Stimulated activated CD8-positive, alpha-beta memory T cell treated with anti-CD3 and anti-CD28 coated beads, Interleukin-4, amount 100 ng/mL, for 24 hours (primary cell): Measurements from ENCODE around the gene CHN1.

ENCODE experiments used
- DNase-seq: peaks from one replicate; pipeline ENCODE4 v3.0.0-alpha.2; 2020; ENCODE audit warnings: low read depth

Gene CHN1

GRCh38 chr2:174924061-174924693, 81.0 kb downstream of the CHN1 start:
- DNase-seq: no peak

GRCh38 chr2:174919947-174920595, 85.1 kb downstream of the CHN1 start:
- no peak for DNase-seq

GRCh38 chr2:174918886-174919526, 86.2 kb downstream of the CHN1 start:
- DNase-seq: no peak

GRCh38 chr2:174916270-174916930, 88.8 kb downstream of the CHN1 start:
- no peak for DNase-seq

GRCh38 chr2:174914853-174915760, 90.1 kb downstream of the CHN1 start:
- DNase-seq: no peak

- no peak for DNase-seq
Measured at GRCh38 chr2:174908284-174908683, 96.9 kb downstream of the CHN1 start.

- DNase-seq: no peak
Measured at GRCh38 chr2:174903264-174903556, 102.0 kb downstream of the CHN1 start.

GRCh38 chr2:174902506-174903263, 102.5 kb downstream of the CHN1 start:
- DNase-seq: no peak

GRCh38 chr2:174901075-174901474, 104.1 kb downstream of the CHN1 start:
- DNase-seq: no peak

GRCh38 chr2:174897286-174897685, 107.9 kb downstream of the CHN1 start:
- DNase-seq: no peak

- DNase-seq: no peak
Measured at GRCh38 chr2:174893018-174893417, 112.2 kb downstream of the CHN1 start.

GRCh38 chr2:174892546-174892945, 112.6 kb downstream of the CHN1 start:
- DNase-seq: no peak

- DNase-seq: no peak
Measured at GRCh38 chr2:174888646-174889271, 116.4 kb downstream of the CHN1 start.

GRCh38 chr2:174888146-174888545, 117.0 kb downstream of the CHN1 start:
- DNase-seq: no peak

- no peak for DNase-seq
Measured at GRCh38 chr2:174882416-174882815, 122.8 kb downstream of the CHN1 start.

GRCh38 chr2:174881678-174882077, 123.5 kb downstream of the CHN1 start:
- no peak for DNase-seq

GRCh38 chr2:174878537-174879147, 126.5 kb downstream of the CHN1 start:
- DNase-seq: no peak

- DNase-seq: no peak
Measured at GRCh38 chr2:174877751-174878150, 127.4 kb downstream of the CHN1 start.

GRCh38 chr2:174877301-174877700, 127.9 kb downstream of the CHN1 start:
- DNase-seq: no peak

- DNase-seq: no peak
Measured at GRCh38 chr2:174874085-174874484, 131.1 kb downstream of the CHN1 start.
